Myocyte (in vitro differentiated cells): ENCODE results near the gene MT1X. TPM values are rescaled to one million over a fixed set of nuclear protein-coding genes. Genes with fewer than 3 reads are reported as not detected.
A peak's percentile ranks its signal among the peaks of the same experiment; 100 is the strongest.
"Not testable (repeated sequence)": the region's sequence is repeated elsewhere in the genome, so short reads cannot be mapped to it uniquely, and the experiment has no call there.

ENCODE experiments used
- DNase-seq: peaks from one replicate; pipeline ENCODE4 v3.0.0-alpha.2; 2012; ENCODE audit warnings: low read depth
- total RNA-seq: library from RNA; depleted of rRNA; stranded (reverse); fragments of >200 nt; gene quantifications from 2 replicates; pipeline ENCODE4 v1.2.3, GENCODE V29; 2014

The MT1X gene
- total RNA-seq, 1 donor from 2014 or later, result 74.1 TPM

- no peak for DNase-seq
Measured at GRCh38 chr16:56708525-56709442, 26.5 kb downstream of the MT1X start.

DNA sequence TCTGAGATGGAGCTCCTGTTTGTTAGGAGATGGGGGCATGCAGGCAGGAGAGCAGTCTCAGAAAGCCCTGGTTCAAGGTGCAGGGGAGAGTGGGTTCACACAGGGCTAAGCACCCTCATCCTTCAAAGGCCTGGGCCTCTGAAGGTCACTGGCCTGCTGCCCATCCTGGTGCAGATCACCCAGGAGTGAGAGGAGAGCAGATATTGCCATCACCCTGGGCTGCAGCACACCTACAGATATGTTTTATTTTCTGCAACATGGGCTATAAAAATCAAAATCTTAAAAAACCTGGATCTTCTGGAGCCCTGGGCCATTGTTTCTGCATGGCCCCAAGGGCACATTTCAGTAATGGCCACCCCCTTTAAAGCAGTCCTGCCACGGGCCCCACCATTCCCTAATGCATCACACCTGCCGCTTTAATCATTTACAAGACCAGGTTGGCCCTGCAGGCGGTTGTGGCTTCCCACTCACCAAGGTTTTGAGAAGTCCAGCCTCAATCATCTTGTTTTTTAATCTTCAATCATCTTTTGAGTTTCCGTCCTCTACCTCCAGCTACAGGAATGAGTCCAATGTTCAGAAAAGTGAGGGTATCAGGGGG, 27.3 kb downstream of the MT1X start:
- no peak for DNase-seq

GRCh38 chr16:56710181-56710737, 28.0 kb downstream of the MT1X start:
- DNase-seq, result peak; percentile 84

DNA sequence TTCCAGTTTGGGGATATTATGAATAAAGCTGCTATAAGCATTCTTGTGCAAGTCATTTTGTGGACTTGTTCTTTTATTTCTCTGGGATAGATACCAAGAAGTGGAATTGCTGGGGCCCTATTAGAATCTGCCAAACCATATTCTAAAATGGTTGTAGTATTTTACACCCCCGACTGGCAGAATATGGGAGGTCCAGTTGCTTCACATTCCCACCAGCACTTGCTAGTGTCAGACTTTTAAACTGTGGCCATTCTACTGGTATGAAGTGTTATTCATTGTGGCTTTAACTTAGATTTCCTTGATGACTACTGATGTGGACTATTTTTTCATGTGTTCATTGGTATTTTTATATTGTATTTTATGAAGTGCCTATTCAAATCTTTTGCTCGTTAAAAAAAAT, 29.6 kb downstream of the MT1X start:
- no peak for DNase-seq

- peak; percentile 44 for DNase-seq
Measured at GRCh38 chr16:56713794-56714193, 31.5 kb downstream of the MT1X start.

- DNase-seq, result peak; percentile 49
Measured at GRCh38 chr16:56715126-56715525, 32.9 kb downstream of the MT1X start.

GRCh38 chr16:56716761-56717160, 34.5 kb downstream of the MT1X start:
- peak; percentile 29 for DNase-seq

- not testable (repeated sequence) for DNase-seq
Measured at GRCh38 chr16:56717532-56717931, 35.3 kb downstream of the MT1X start.

DNA sequence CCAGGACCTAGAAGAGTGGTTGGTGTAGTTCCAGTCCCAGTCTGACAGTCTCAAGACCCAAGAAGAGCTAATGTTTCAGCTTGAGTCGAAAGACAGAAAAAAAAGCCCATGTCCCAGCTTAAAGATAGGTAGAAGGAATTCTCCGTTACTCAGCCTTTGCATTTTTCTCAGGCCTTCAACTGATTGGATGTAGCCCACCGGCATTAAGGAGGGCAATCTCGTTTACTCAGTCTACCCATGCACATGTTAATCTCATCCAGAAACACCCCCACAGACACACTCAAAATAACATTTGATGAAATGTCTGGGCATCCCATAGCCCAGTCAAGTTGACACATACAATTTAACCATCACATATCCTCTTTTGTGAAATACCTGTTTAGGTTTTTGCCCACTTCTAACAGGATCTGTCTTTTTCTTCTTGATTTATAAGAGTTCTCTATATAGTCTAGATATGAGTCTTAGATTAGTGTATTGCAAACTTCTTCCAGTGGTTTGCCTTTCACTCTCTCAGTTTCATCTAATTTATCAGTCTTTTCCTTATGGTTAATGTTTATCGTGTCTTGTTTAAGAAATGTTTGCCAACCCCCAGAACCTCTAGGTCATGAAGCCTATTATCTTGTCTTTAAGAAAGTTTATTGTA, 40.1 kb downstream of the MT1X start:
- DNase-seq, result no peak

GRCh38 chr16:56724191-56724590, 41.9 kb downstream of the MT1X start:
- DNase-seq, result no peak

DNA sequence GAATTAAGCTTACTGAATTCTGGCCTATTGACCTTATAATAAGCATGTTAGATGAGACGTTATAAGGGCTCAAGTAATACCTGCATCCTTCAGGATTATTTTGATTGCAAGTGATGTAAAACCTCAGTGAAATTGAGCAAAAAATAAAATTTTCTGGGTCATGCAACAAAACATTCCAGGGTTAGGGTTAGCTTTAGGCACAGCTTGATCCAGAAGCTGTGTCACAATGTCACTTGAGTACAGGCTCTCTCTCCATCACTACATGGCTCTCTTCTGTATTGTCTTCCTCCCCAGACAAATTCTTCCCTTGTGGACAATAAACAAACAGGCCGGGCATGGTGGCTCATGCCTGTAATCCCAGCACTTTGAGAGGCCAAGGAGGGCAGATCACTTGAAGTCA, 44.0 kb downstream of the MT1X start:
- DNase-seq, result no peak

- no peak for DNase-seq
Measured at GRCh38 chr16:56726926-56727325, 44.7 kb downstream of the MT1X start.

DNA sequence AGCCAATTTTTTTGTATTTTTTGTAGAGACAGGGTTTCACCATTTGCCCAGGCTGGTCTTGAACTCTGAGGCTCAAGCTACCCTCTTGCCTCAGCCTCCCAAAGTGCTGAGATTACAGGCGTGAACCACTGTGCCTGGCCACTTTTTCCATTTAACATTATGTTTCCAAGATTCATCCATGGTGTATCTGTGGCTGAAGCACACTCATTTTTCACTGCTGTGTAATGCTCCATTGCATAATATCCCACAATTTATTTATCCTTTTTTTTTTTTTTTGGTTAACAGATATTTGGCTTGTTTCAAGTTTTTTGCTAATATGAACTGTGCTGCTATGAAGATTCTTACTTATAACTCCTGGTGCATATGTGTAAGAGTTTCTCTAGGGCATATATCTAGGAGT, 45.8 kb downstream of the MT1X start:
- no peak for DNase-seq

GRCh38 chr16:56728980-56729734, 46.9 kb downstream of the MT1X start:
- DNase-seq, result no peak

GRCh38 chr16:56729735-56730662, 47.7 kb downstream of the MT1X start, which contains the start of gene NUP93:
Gene NUP93 (plus strand): TSS chr16:56730129. CDS start chr16:56748248, 18,119 bp downstream.
- peak; percentile 96 for DNase-seq

DNA sequence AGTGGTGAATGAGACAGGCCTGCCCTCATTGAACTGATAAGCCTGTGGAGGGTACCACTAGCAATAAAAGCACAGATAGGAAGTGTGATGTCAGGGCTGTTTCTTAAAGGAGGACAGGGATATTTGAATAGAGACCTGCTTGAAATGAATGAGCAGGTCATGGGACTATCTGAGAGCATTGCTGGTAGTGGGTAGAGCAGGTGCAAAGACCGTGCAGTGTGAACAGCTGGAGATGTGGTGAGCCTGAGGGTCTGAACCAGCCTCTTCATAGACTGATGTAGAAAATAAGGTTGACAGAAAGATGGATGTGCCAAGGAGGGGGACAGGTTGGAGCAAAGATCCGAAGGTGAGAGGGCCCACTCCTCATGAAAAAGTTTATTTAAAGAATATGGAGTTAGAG, 50.1 kb downstream of the MT1X start:
- no peak for DNase-seq

GRCh38 chr16:56732832-56733231, 50.6 kb downstream of the MT1X start:
- no peak for DNase-seq
